Small intestine (tissue), 7 donors: ENCODE results near the gene HMCN1. TPM values are rescaled to one million over a fixed set of nuclear protein-coding genes. Genes with fewer than 3 reads are reported as not detected.

ENCODE experiments used
- DNase-seq, 2 donors: peaks; one replicate each; pipeline versions ENCODE4 v3.0.0 to v3.0.0-alpha.2; 2013
- FAIRE-seq: peaks from 2 replicates; lab custom pipeline; 2012; peaks lifted over from hg19 to GRCh38; lab: Jason Lieb, UNC
- H3K27ac ChIP-seq, 3 donors: one replicate each; pipeline ENCODE4 v1.5.1; 2013; ENCODE audit warnings: low read length in 2 of 3, mild to moderate bottlenecking in 2 of 3, control low read depth in 1 of 3, inconsistent platforms in 1 of 3, low read depth in 1 of 3, moderate library complexity in 1 of 3
- H3K27me3 ChIP-seq, 3 donors: one replicate each; pipeline ENCODE4 v1.6.1; 2013; ENCODE audit warnings: low read length in 3 of 3, inconsistent platforms in 1 of 3; ENCODE audit not compliant: control insufficient read depth in 3 of 3, insufficient read depth in 3 of 3
- H3K36me3 ChIP-seq, 3 donors: one replicate each; pipeline ENCODE4 v1.6.1; 2013; ENCODE audit warnings: low read length in 3 of 3, inconsistent platforms in 1 of 3, low read depth in 1 of 3, mild to moderate bottlenecking in 1 of 3, moderate library complexity in 1 of 3; ENCODE audit not compliant: control insufficient read depth in 3 of 3, insufficient read depth in 2 of 3
- H3K4me1 ChIP-seq, 3 donors: one replicate each; pipeline ENCODE4 v1.6.1; 2013; ENCODE audit warnings: low read length in 2 of 3, inconsistent platforms in 1 of 3, low read depth in 1 of 3, mild to moderate bottlenecking in 1 of 3, moderate library complexity in 1 of 3; ENCODE audit not compliant: control insufficient read depth in 3 of 3, insufficient read depth in 2 of 3
- H3K4me3 ChIP-seq, 3 donors: one replicate each; pipeline ENCODE4 v1.5.1; 2013; ENCODE audit warnings: low read length in 3 of 3, control low read depth in 1 of 3, inconsistent platforms in 1 of 3, low read depth in 1 of 3, mild to moderate bottlenecking in 1 of 3, moderate library complexity in 1 of 3
- H3K9me3 ChIP-seq, 2 donors: one replicate each; pipeline ENCODE4 v1.6.1; 2013; ENCODE audit warnings: low read depth in 1 of 2, low read length in 1 of 2; ENCODE audit not compliant: control insufficient read depth in 2 of 2, insufficient read depth in 1 of 2
- WGBS, 3 donors: extraction: QIAGEN DNeasy Blood & Tissue Kit; methylation state at CpG; one replicate each; pipeline ENCODE4 v1.1.7; 2013; 5-methylcytosine and 5-hydroxymethylcytosine counted together
- polyA plus RNA-seq, 4 donors: library from polyadenylated mRNA; stranded (reverse) in 3 of 4; unstranded in 1 of 4; fragments of 200-250 nt in 3 of 4; fragments of 120-200 nt in 1 of 4; gene quantifications; one replicate each; pipeline versions ENCODE4 v1.2.1 to v1.2.3, GENCODE V29; 2013
- donor health status: healthy with polysubstance abuse.
- donor health status: control.
- donor health status: control.
- donor health status: Bipolar disorder and iron deficiency.
- donor health status: healthy.

HMCN1 gene
- polyA plus RNA-seq, 4 donors: under 0.01 to 1.9 (median 0.62) TPM

GRCh38 chr1:185699874-185700273, 34.3 kb upstream of the HMCN1 start:
- FAIRE-seq: no peak

GRCh38 chr1:185701650-185702049, 32.5 kb upstream of the HMCN1 start:
- H3K27ac ChIP-seq: no peak overlapping the region
- peaks cover 0 to 3% (median 2%) of the 10 kb centered on the region in 3 donors for H3K4me1 ChIP-seq
- 67 to 90% (median 79%) methylated on average over 2 of the region's 2 CpGs for WGBS, 3 donors
- no peaks in the 10 kb centered on the region for H3K36me3 ChIP-seq
- H3K4me3 ChIP-seq: no peak overlapping the region
- no peaks in the 10 kb centered on the region for H3K9me3 ChIP-seq
- DNase-seq: no peak
- H3K27me3 ChIP-seq: no peaks in the 10 kb centered on the region
- FAIRE-seq: no peak

More at GRCh38 chr1:185699874-185700273, 34.3 kb upstream of the HMCN1 start:
- WGBS, 3 donors: 66 to 78% (median 76%) methylated on average over 4 of the region's 4 CpGs
- DNase-seq: no peak
- Histone ChIP-seq H3K4me3 (no peak overlapping the region), H3K9me3 (no peaks in the 10 kb centered on the region), H3K27me3 (no peaks in the 10 kb centered on the region), H3K36me3 (no peaks in the 10 kb centered on the region), H3K27ac (no peak overlapping the region), H3K4me1 (peaks cover 0 to 3% (median 2%) of the 10 kb centered on the region in 3 donors)

GRCh38 chr1:185704181-185704580, 30.0 kb upstream of the HMCN1 start:
- WGBS, 3 donors: 22 to 58% (median 31%) methylated on average over 3 of the region's 3 CpGs
- DNase-seq: peak; percentile 68 to 89
- Histone ChIP-seq H3K27ac (peak overlapping the region in 1 of 3 donors; percentile 21), H3K4me3 (no peak overlapping the region), H3K36me3 (no peaks in the 10 kb centered on the region), H3K27me3 (no peaks in the 10 kb centered on the region), H3K4me1 (peaks cover 0 to 3% (median 2%) of the 10 kb centered on the region in 3 donors), H3K9me3 (no peaks in the 10 kb centered on the region)
- FAIRE-seq: peak; percentile 91

- Histone ChIP-seq H3K36me3 (no peaks in the 10 kb centered on the region), H3K4me3 (no peak overlapping the region), H3K4me1 (no peaks in the 10 kb centered on the region), H3K9me3 (no peaks in the 10 kb centered on the region), H3K27ac (no peak overlapping the region), H3K27me3 (no peaks in the 10 kb centered on the region)
- 44 to 59% (median 54%) methylated on average over 3 of the region's 3 CpGs for WGBS, 3 donors
- DNase-seq: no peak
- FAIRE-seq: no peak
These were observed 18.1 kb upstream of the HMCN1 start for GRCh38 chr1:185716095-185716494.

GRCh38 chr1:185719021-185719420, 15.2 kb upstream of the HMCN1 start:
- no peak for FAIRE-seq

GRCh38 chr1:185720633-185721272, 13.4 kb upstream of the HMCN1 start:
- Histone ChIP-seq H3K27ac (no peak overlapping the region), H3K4me3 (no peak overlapping the region), H3K36me3 (no peaks in the 10 kb centered on the region), H3K27me3 (no peaks in the 10 kb centered on the region), H3K4me1 (no peaks in the 10 kb centered on the region), H3K9me3 (no peaks in the 10 kb centered on the region)
- WGBS, 3 donors: 23 to 40% (median 37%) methylated on average over 2 of the region's 2 CpGs
- FAIRE-seq (no peak), DNase-seq (peak; percentile 25 to 31)

More at GRCh38 chr1:185719021-185719420, 15.2 kb upstream of the HMCN1 start:
- peak in 1 of 2 donors; percentile 20 for DNase-seq
- H3K4me3 ChIP-seq: no peak overlapping the region
- H3K4me1 ChIP-seq: no peaks in the 10 kb centered on the region
- 10 to 27% (median 18%) methylated on average over 4 of the region's 4 CpGs for WGBS, 3 donors
- no peak overlapping the region for H3K27ac ChIP-seq
- H3K27me3 ChIP-seq: no peaks in the 10 kb centered on the region
- H3K9me3 ChIP-seq: no peaks in the 10 kb centered on the region
- no peaks in the 10 kb centered on the region for H3K36me3 ChIP-seq

GRCh38 chr1:185721553-185721952, 12.6 kb upstream of the HMCN1 start:
- H3K27me3 ChIP-seq: no peaks in the 10 kb centered on the region
- H3K36me3 ChIP-seq: no peaks in the 10 kb centered on the region
- H3K4me3 ChIP-seq: no peak overlapping the region
- DNase-seq (no peak), FAIRE-seq (no peak)
- no peaks in the 10 kb centered on the region for H3K4me1 ChIP-seq
- H3K9me3 ChIP-seq: no peaks in the 10 kb centered on the region
- H3K27ac ChIP-seq: no peak overlapping the region

- no peak for FAIRE-seq
These were observed 12.1 kb upstream of the HMCN1 start for GRCh38 chr1:185722098-185722497.

GRCh38 chr1:185727726-185728125, 6.5 kb upstream of the HMCN1 start:
- FAIRE-seq (no peak), DNase-seq (no peak)
- no peak overlapping the region for H3K27ac ChIP-seq
- no peak overlapping the region for H3K4me3 ChIP-seq
- 86 to 98% (median 93%) methylated on average over 2 of the region's 2 CpGs for WGBS, 3 donors
- no peaks in the 10 kb centered on the region for H3K27me3 ChIP-seq
- H3K4me1 ChIP-seq: no peaks in the 10 kb centered on the region
- H3K9me3 ChIP-seq: no peaks in the 10 kb centered on the region
- H3K36me3 ChIP-seq: no peaks in the 10 kb centered on the region

More at GRCh38 chr1:185722098-185722497, 12.1 kb upstream of the HMCN1 start:
- no peak overlapping the region for H3K4me3 ChIP-seq
- no peaks in the 10 kb centered on the region for H3K4me1 ChIP-seq
- H3K36me3 ChIP-seq: no peaks in the 10 kb centered on the region
- H3K9me3 ChIP-seq: no peaks in the 10 kb centered on the region
- no peaks in the 10 kb centered on the region for H3K27me3 ChIP-seq
- no peak overlapping the region for H3K27ac ChIP-seq
- DNase-seq: no peak
- WGBS, 3 donors: 76 to 92% (median 90%) methylated on average over 2 of the region's 2 CpGs
